OCI-LY3 (cell line): Measurements from ENCODE around the gene CFB.
A peak's percentile ranks its signal among the peaks of the same experiment; 100 is the strongest.
"Not testable (repeated sequence)": the region's sequence is repeated elsewhere in the genome, so short reads cannot be mapped to it uniquely, and the experiment has no call there.

ENCODE experiments used
- H2AFZ ChIP-seq: fragments of 200-600, 300-600 bp; shearing (Covaris generic); 2 replicates; pipeline ENCODE4 v1.6.0; 2014; ENCODE audit warnings: antibody characterized with exemption, low read depth, low read length
- H3K27ac ChIP-seq: fragments of 200-600, 300-600 bp; sonication (generic); 2 replicates; pipeline ENCODE4 v1.5.1; 2014; ENCODE audit warnings: mild to moderate bottlenecking, low read length, moderate library complexity, mixed read lengths
- H3K27me3 ChIP-seq: fragments of 200-600, 300-600 bp; sonication (generic); 2 replicates; pipeline ENCODE4 v1.6.1; 2014; ENCODE audit warnings: low read depth, low read length, mixed read lengths
- H3K36me3 ChIP-seq: fragments of 200-600, 300-600 bp; sonication (generic); replicated peaks from 2 replicates; pipeline ENCODE3; 2014; ENCODE audit warnings: low read depth, low read length, mixed read lengths
- H3K4me1 ChIP-seq: fragments of 300-600, 200-600 bp; sonication (generic); 2 replicates; pipeline ENCODE4 v1.6.1; 2014; ENCODE audit warnings: low read length, mixed read lengths
- H3K4me2 ChIP-seq: fragments of 200-600, 300-600 bp; sonication (generic); 2 replicates; pipeline ENCODE4 v1.6.1; 2014; ENCODE audit warnings: low read length, mixed read lengths
- H3K4me3 ChIP-seq: fragments of 300-600, 200-600 bp; sonication (generic); 2 replicates; pipeline ENCODE4 v1.5.1; 2014; ENCODE audit warnings: antibody characterized with exemption, mild to moderate bottlenecking, low read length, moderate library complexity
- H3K79me2 ChIP-seq: fragments of 300-600, 200-600 bp; shearing (Covaris generic); 2 replicates; pipeline ENCODE4 v1.6.1; 2014; ENCODE audit warnings: mild to moderate bottlenecking, low read length, mixed read lengths
- H3K9ac ChIP-seq: fragments of 300-600, 200-600 bp; shearing (Covaris generic); 2 replicates; pipeline ENCODE4 v1.6.0; 2014; ENCODE audit warnings: mild to moderate bottlenecking, low read length, moderate library complexity
- H3K9me3 ChIP-seq: fragments of 200-600, 300-600 bp; shearing (Covaris generic); 2 replicates; pipeline ENCODE4 v1.6.1; 2014; ENCODE audit warnings: low read length, mixed read lengths; ENCODE audit not compliant: insufficient read depth
- H4K20me1 ChIP-seq: fragments of 200-600, 300-600 bp; sonication (generic); 2 replicates; pipeline ENCODE4 v1.6.1; 2016; ENCODE audit warnings: low read length, mixed read lengths; ENCODE audit not compliant: insufficient read depth
- CTCF ChIP-seq: fragments of 200-600, 300-600 bp; sonication (generic); IDR thresholded peaks from 2 replicates; pipeline ENCODE4 v1.5.1; 2014; ENCODE audit warnings: antibody characterized with exemption, low read length, low read depth
- EZH2phosphoT487 ChIP-seq: fragments of 200-600 bp; shearing (Covaris generic); IDR thresholded peaks from 2 replicates; pipeline ENCODE4 v1.6.1; 2018; ENCODE audit warnings: antibody characterized with exemption, mixed run types, low read depth

CFB gene

GRCh38 chr6:31971993-31972708, 26.3 kb downstream of the CFB start, which contains the start of gene DXO:
Gene DXO, minus strand, starts transcription at chr6:31972138. Its CDS starts 463 bp downstream, at chr6:31971675.
- H3K27me3 ChIP-seq = no peaks in the 10 kb centered on the region
- H3K9ac ChIP-seq = peak within 1 kb of the TSS; percentile 85
- peak within 1 kb of the TSS; percentile 65 for H2AFZ ChIP-seq
- no peaks in the 10 kb centered on the region for H3K36me3 ChIP-seq
- H3K9me3 ChIP-seq = no peaks in the 10 kb centered on the region
- TF ChIP-seq EZH2phosphoT487 (no peak), CTCF (no peak)
- peak within 1 kb of the TSS; percentile 80 for H3K4me3 ChIP-seq
- no peaks in the 10 kb centered on the region for H4K20me1 ChIP-seq
- H3K4me2 ChIP-seq = peak within 1 kb of the TSS; percentile 95
- peaks cover 11% of the 10 kb centered on the region for H3K79me2 ChIP-seq
- peak within 1 kb of the TSS; percentile 63 for H3K27ac ChIP-seq
- peaks cover 14% of the 10 kb centered on the region for H3K4me1 ChIP-seq

DNA sequence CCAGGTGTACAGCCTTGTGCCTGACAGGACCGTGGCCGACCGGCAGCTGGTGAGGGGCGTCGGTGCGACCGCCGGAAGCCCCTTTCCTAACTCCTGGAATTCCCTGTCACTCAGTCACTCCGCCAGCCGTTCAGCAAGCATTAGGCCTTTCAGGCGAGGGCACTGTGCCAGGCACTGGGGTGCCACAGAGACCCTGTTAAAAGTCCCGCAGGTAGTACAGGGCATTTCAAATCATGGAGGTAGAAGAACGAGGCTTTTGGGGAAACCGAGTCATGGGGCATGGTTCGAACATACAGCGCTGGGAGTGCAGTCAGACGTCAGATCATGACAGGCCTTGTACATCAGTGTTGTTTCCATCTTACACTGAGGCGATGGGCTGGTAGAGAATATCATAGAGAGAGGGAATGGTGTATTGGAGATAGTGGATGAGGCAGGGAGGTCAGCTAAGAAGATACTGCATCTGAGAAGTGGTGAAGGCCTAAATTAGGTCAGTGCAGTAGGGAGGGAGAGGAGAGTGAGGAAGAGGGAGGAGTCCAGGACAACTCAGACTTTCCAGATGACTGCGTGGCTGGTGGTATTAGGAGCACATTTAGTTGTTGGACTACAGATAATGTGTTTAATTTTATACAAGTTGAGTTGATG, 26.9 kb downstream of the CFB start:
- H3K79me2 ChIP-seq = peaks cover 11% of the 10 kb centered on the region
- peaks cover 14% of the 10 kb centered on the region for H3K4me1 ChIP-seq
- peak overlapping the region; percentile 65 for H2AFZ ChIP-seq

GRCh38 chr6:31976065-31976464, 30.2 kb downstream of the CFB start:
- H3K9ac ChIP-seq, H3K4me2 ChIP-seq, H3K27ac ChIP-seq, H3K36me3 ChIP-seq, H3K27me3 ChIP-seq, H3K4me3 ChIP-seq, H2AFZ ChIP-seq, H3K79me2 ChIP-seq, H4K20me1 ChIP-seq, H3K9me3 ChIP-seq: not testable (repeated sequence)
- peaks cover 10% of the 10 kb centered on the region for H3K4me1 ChIP-seq

More for the DNA sequence above, 26.9 kb downstream of the CFB start:
- no peak overlapping the region for H3K27ac ChIP-seq
- peak overlapping the region; percentile 89 for H3K4me2 ChIP-seq
- H3K36me3 ChIP-seq = no peaks in the 10 kb centered on the region
- TF ChIP-seq CTCF = no peak
- no peak for TF ChIP-seq EZH2phosphoT487
- no peaks in the 10 kb centered on the region for H4K20me1 ChIP-seq
- peak overlapping the region; percentile 85 for H3K9ac ChIP-seq
- no peaks in the 10 kb centered on the region for H3K9me3 ChIP-seq
- H3K4me3 ChIP-seq = peak overlapping the region; percentile 80
- no peaks in the 10 kb centered on the region for H3K27me3 ChIP-seq

- no peaks in the 10 kb centered on the region for H3K79me2 ChIP-seq
- H3K9ac ChIP-seq = no peak overlapping the region
- no peak overlapping the region for H2AFZ ChIP-seq
- no peaks in the 10 kb centered on the region for H3K27me3 ChIP-seq
- H4K20me1 ChIP-seq = no peaks in the 10 kb centered on the region
- no peak overlapping the region for H3K27ac ChIP-seq
- H3K9me3 ChIP-seq = no peaks in the 10 kb centered on the region
- TF ChIP-seq CTCF (no peak), EZH2phosphoT487 (no peak)
- peaks cover 5% of the 10 kb centered on the region for H3K4me1 ChIP-seq
- H3K4me2 ChIP-seq = no peak overlapping the region
- H3K4me3 ChIP-seq = no peak overlapping the region
- no peaks in the 10 kb centered on the region for H3K36me3 ChIP-seq
These were observed 32.0 kb downstream of the CFB start for GRCh38 chr6:31977816-31978431.
